GM23248 (cell line): ENCODE data around the gene IPO13. TPM values are rescaled to one million over a fixed set of nuclear protein-coding genes. Genes with fewer than 3 reads are reported as not detected.

Source experiments
- DNase-seq: peaks from one replicate; pipeline ENCODE4 v3.0.0-alpha.2; 2015
- H2AFZ ChIP-seq: fragments of 200-600 bp; sonication (generic); 2 replicates; pipeline ENCODE4 v1.6.1; 2016; ENCODE audit warnings: antibody characterized with exemption
- H3F3A ChIP-seq: fragments of 200-600 bp; sonication (generic); 2 replicates; pipeline ENCODE4 v1.6.1; 2016; ENCODE audit warnings: mild to moderate bottlenecking, antibody characterized with exemption, mixed run types; ENCODE audit not compliant: insufficient read depth
- H3K27ac ChIP-seq: fragments of 200-600 bp; sonication (generic); 2 replicates; pipeline ENCODE4 v1.5.1; 2016; ENCODE audit warnings: mild to moderate bottlenecking
- H3K27me3 ChIP-seq: fragments of 200-600 bp; sonication (generic); replicated peaks from 2 replicates; pipeline ENCODE4 v1.6.1; 2016; ENCODE audit warnings: mild to moderate bottlenecking; ENCODE audit not compliant: insufficient read depth
- H3K36me3 ChIP-seq: fragments of 200-600 bp; sonication (generic); 2 replicates; pipeline ENCODE4 v1.6.1; 2016; ENCODE audit warnings: low read depth, mild to moderate bottlenecking
- H3K4me1 ChIP-seq: fragments of 200-600 bp; sonication (generic); 2 replicates; pipeline ENCODE4 v1.6.1; 2016; ENCODE audit warnings: mild to moderate bottlenecking; ENCODE audit not compliant: insufficient read depth
- H3K4me2 ChIP-seq: fragments of 200-600 bp; sonication (generic); one replicate; pipeline ENCODE4 v1.6.1; 2016; ENCODE audit warnings: mild to moderate bottlenecking; ENCODE audit not compliant: unreplicated experiment
- H3K4me3 ChIP-seq: fragments of 200-600 bp; sonication (generic); 2 replicates; pipeline ENCODE4 v1.5.1; 2016; ENCODE audit warnings: mild to moderate bottlenecking
- H3K79me2 ChIP-seq: fragments of 200-600 bp; sonication (generic); 2 replicates; pipeline ENCODE4 v1.6.1; 2016; ENCODE audit warnings: mild to moderate bottlenecking; ENCODE audit not compliant: insufficient read depth
- H3K9ac ChIP-seq: fragments of 200-600 bp; sonication (generic); 2 replicates; pipeline ENCODE4 v1.6.1; 2016; ENCODE audit warnings: mild to moderate bottlenecking
- H3K9me2 ChIP-seq: fragments of 200-600 bp; sonication (generic); 2 replicates; pipeline ENCODE4 v1.6.1; 2016; ENCODE audit warnings: mixed run types, mild to moderate bottlenecking, moderate library complexity; ENCODE audit not compliant: insufficient read depth
- H3K9me3 ChIP-seq: fragments of 200-600 bp; sonication (generic); one replicate; pipeline ENCODE4 v1.6.1; 2017; ENCODE audit warnings: low read depth
- H4K20me1 ChIP-seq: fragments of 200-600 bp; sonication (generic); 2 replicates; pipeline ENCODE4 v1.6.0; 2016; ENCODE audit not compliant: insufficient read depth
- EZH2 ChIP-seq: fragments of 200-600 bp; sonication (generic); IDR thresholded peaks from 2 replicates; pipeline ENCODE4 v1.6.1; 2018; ENCODE audit warnings: antibody characterized with exemption, mild to moderate bottlenecking; ENCODE audit not compliant: insufficient read depth, poor library complexity, severe bottlenecking
- EZH2phosphoT487 ChIP-seq: fragments of 200-600 bp; sonication (generic); IDR thresholded peaks from 2 replicates; pipeline ENCODE4 v1.6.1; 2018; ENCODE audit warnings: antibody characterized with exemption, moderate library complexity, mild to moderate bottlenecking, low read depth; ENCODE audit not compliant: insufficient read depth
- WGBS, 2 experiments: methylation state at CpG; one replicate each; pipeline ENCODE4 v1.1.6; 2015 to 2017; ENCODE audit warnings: low lambda C conversion rate in 2 of 2, low coverage in 1 of 2; ENCODE audit errors: missing lambda C conversion rate in 2 of 2; 5-methylcytosine and 5-hydroxymethylcytosine counted together
- in situ Hi-C: fragments of 300-500 bp; cut with MboI; formaldehyde crosslinking; loops from 2 replicates; pipeline ENCODE4 v1.15.0; 2020
- polyA plus RNA-seq: library from polyadenylated mRNA; unstranded; fragments of >200 nt; fragmentation: Nextera tagmentation; extraction: Ambion mirVana; gene quantifications from 2 replicates; pipeline ENCODE4 v1.2.1, GENCODE V29; 2016
- total RNA-seq: library from RNA; depleted of rRNA; stranded (reverse); fragments of >200 nt; shearing (Covaris generic); gene quantifications from 2 replicates; pipeline ENCODE4 v1.2.3, GENCODE V29; 2014

Gene IPO13
- total and polyA plus RNA-seq, 2 experiments from 2014 or later = 21.0 to 29.4 TPM

DNA sequence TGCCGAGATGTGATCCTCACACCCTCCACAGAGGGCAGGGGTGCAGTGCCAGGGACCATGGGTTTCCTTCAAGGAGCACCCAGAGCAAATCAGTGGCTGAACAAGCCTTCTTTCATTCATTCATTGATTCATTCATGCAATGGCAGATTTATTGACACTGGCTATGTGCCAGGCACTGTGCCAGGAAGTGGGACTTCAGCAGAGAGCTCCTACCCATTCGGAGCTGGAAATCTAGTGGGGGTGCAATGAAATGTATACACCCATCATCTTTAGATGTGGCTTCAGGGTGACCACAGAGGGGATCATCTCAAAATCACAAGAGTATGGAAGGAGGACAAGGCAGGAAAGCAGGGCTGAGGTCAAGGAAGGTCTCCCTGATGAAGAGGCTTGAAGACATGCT lies 65.7 kb downstream of the IPO13 start:
- no peak for DNase-seq
- Histone ChIP-seq H2AFZ (no peak overlapping the region), H3K9ac (no peak overlapping the region), H3K27ac (no peak overlapping the region), H3K4me1 (no peaks in the 10 kb centered on the region), H3F3A (no peaks in the 10 kb centered on the region), H4K20me1 (no peaks in the 10 kb centered on the region), H3K79me2 (no peaks in the 10 kb centered on the region), H3K4me2 (no peak overlapping the region), H3K4me3 (no peak overlapping the region), H3K9me3 (no peaks in the 10 kb centered on the region), H3K36me3 (no peaks in the 10 kb centered on the region), H3K9me2 (no peaks in the 10 kb centered on the region), H3K27me3 (no peaks in the 10 kb centered on the region)
- in situ Hi-C loops = no loop called here
- WGBS, 2 experiments = 78 to 86% methylated on average over 2 of the region's 2 CpGs
- no peak for TF ChIP-seq EZH2
- no peak for TF ChIP-seq EZH2phosphoT487

DNA sequence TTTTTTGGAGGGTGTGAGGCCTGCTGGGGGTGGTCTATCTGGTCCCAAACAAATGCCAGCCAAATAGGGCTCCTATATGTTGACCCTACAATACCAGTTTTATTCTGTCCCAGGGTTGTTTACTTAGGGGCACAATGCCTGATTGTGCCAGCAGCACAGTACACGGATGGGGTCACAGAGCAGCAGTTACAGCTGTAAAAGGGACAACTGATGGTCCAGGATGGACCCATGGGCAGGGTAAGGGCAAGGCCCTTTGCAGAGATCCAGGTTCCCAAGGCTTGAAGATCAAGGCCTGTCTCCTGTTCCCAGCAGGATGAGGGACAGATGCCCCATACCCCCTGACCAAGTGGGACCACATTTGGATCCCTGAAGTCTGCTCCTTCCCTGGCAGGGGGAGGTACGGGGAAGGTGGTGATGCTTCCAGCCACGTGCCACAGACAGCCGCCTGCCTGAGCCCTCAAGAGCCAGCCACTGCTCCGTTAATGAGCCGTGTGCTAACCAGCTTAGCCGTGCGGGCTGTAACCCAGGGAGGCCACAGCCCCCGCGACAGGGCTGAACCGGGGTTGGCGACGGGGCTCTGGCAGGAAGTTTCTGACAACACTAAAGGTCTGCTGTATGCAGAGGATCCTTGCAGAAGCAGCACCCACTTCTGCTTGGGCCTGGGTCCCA lies 66.3 kb downstream of the IPO13 start:
- H3K4me2 ChIP-seq = no peak overlapping the region
- no peak overlapping the region for H3K27ac ChIP-seq
- no peaks in the 10 kb centered on the region for H3K79me2 ChIP-seq
- in situ Hi-C loops = no loop called here
- WGBS, 2 experiments = 89 to 93% methylated on average over 13 of the region's 13 CpGs
- H3F3A ChIP-seq = no peaks in the 10 kb centered on the region
- H4K20me1 ChIP-seq = no peaks in the 10 kb centered on the region
- H3K9ac ChIP-seq = no peak overlapping the region
- H3K4me3 ChIP-seq = no peak overlapping the region
- no peak overlapping the region for H2AFZ ChIP-seq
- H3K27me3 ChIP-seq = no peaks in the 10 kb centered on the region
- H3K4me1 ChIP-seq = no peaks in the 10 kb centered on the region
- H3K36me3 ChIP-seq = no peaks in the 10 kb centered on the region
- TF ChIP-seq EZH2 = no peak
- no peak for TF ChIP-seq EZH2phosphoT487
- no peak for DNase-seq
- H3K9me2 ChIP-seq = no peaks in the 10 kb centered on the region
- H3K9me3 ChIP-seq = no peaks in the 10 kb centered on the region

GRCh38 chr1:44013949-44014348 lies 67.2 kb downstream of the IPO13 start:
- no peak overlapping the region for H3K27ac ChIP-seq
- no peaks in the 10 kb centered on the region for H3F3A ChIP-seq
- WGBS, 2 experiments = 82% methylated on average over 5 of the region's 5 CpGs
- H2AFZ ChIP-seq = no peak overlapping the region
- H3K4me3 ChIP-seq = no peak overlapping the region
- TF ChIP-seq EZH2phosphoT487 (no peak), EZH2 (no peak)
- no peaks in the 10 kb centered on the region for H3K27me3 ChIP-seq
- no peak for DNase-seq
- no peak overlapping the region for H3K9ac ChIP-seq
- in situ Hi-C loops = no loop called here
- no peaks in the 10 kb centered on the region for H3K36me3 ChIP-seq
- no peaks in the 10 kb centered on the region for H3K9me2 ChIP-seq
- no peak overlapping the region for H3K4me2 ChIP-seq
- no peaks in the 10 kb centered on the region for H3K9me3 ChIP-seq
- no peaks in the 10 kb centered on the region for H3K4me1 ChIP-seq
- H4K20me1 ChIP-seq = no peaks in the 10 kb centered on the region
- no peaks in the 10 kb centered on the region for H3K79me2 ChIP-seq

DNA sequence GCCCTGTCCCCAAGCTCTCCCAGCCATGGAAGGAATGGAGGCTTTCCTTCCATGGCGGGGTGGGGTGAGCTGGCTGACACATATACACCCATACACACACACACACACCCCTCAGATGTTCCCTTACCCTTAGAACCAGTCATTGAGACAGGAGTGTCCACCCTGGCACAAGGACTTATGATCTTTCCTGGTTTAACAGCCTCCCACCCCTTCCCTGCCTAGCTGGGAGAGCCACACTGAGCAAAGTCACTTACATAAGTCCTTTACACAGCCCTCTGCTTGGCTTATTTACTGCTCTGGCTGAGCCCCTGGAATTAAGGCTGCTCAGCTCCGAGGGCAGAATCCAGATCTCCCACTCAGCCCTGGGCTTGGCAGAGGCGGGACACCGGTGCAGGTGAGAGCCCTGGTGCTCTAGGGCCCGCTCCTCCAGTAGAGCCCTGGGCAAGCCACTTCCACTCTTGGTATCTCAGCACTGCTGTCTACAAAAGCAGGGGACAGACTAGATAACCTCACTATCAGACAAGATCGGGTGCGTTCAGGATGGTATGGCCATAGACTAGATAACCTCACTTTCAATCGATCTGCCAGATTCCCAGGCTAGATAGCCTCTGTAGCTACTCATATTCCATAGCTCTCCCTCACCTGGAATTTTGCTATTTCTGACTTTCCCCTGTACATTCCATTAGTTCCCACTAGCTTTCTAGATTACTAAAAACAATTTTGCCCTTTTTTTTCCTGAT lies 67.8 kb downstream of the IPO13 start:
- Histone ChIP-seq H3K4me3 (no peak overlapping the region), H3K4me2 (no peak overlapping the region), H3K27me3 (no peaks in the 10 kb centered on the region), H4K20me1 (no peaks in the 10 kb centered on the region), H3K79me2 (no peaks in the 10 kb centered on the region), H3K27ac (no peak overlapping the region), H3F3A (no peaks in the 10 kb centered on the region), H3K9me2 (no peaks in the 10 kb centered on the region), H3K9me3 (no peaks in the 10 kb centered on the region), H3K9ac (no peak overlapping the region), H3K36me3 (no peaks in the 10 kb centered on the region), H2AFZ (no peak overlapping the region), H3K4me1 (no peaks in the 10 kb centered on the region)
- in situ Hi-C loops = no loop called here
- WGBS, 2 experiments = 78 to 84% methylated on average over 8 of the region's 8 CpGs
- no peak for TF ChIP-seq EZH2
- DNase-seq = no peak
